Lower leg skin (tissue), 3 donors: ENCODE data around the gene PLCG2.

ENCODE experiments used
- CTCF ChIP-seq, 3 donors: fragments of 450-650 bp; IDR thresholded peaks; one replicate each; pipeline ENCODE4 v1.5.1; 2016; ENCODE audit warnings: antibody characterized with exemption in 3 of 3, mild to moderate bottlenecking in 3 of 3, moderate library complexity in 2 of 3
- POLR2A ChIP-seq, 2 donors: fragments of 450-650 bp; IDR thresholded peaks; one replicate each; pipeline ENCODE4 v1.6.1; 2016 to 2017; ENCODE audit warnings: antibody characterized with exemption in 2 of 2, mild to moderate bottlenecking in 1 of 2, moderate library complexity in 1 of 2

GRCh38 chr16:81964808-81965207 lies 185.7 kb downstream of the PLCG2 start:
- TF ChIP-seq CTCF (IDR thresholded peaks at IDR 0.05) (no peak), POLR2A (IDR thresholded peaks at IDR 0.05) (no peak)
